HL-60 (cell line): Measurements from ENCODE around the gene DPEP3.

Experiments used
- DNase-seq, 2 experiments: peaks; one replicate each; pipeline ENCODE4 v3.0.0-alpha.2; 2010 to 2020; ENCODE audit warnings: low read depth in 1 of 2, low spot score in 1 of 2
- H3K27ac ChIP-seq: fragments of 250-450 bp; sonication (Bioruptor Pico); replicated peaks from 2 replicates; pipeline ENCODE4 v1.5.1; 2020; ENCODE audit warnings: mild to moderate bottlenecking, moderate library complexity
- H3K27me3 ChIP-seq: fragments of 250-450 bp; sonication (Bioruptor Pico); 2 replicates; pipeline ENCODE4 v1.5.1; 2021; ENCODE audit warnings: mild to moderate bottlenecking, moderate library complexity; ENCODE audit not compliant: insufficient read depth, poor library complexity, severe bottlenecking
- H3K4me3 ChIP-seq: replicated peaks from 2 replicates; pipeline ENCODE4 v1.5.1; 2011; ENCODE audit warnings: mild to moderate bottlenecking, control low read depth, low read length; ENCODE audit not compliant: insufficient read depth
- CTCF ChIP-seq: IDR thresholded peaks from one replicate; pipeline ENCODE4 v1.5.1; 2011; ENCODE audit warnings: low read length, control low read depth, inconsistent platforms; ENCODE audit not compliant: insufficient read depth
- GABPA ChIP-seq: IDR thresholded peaks from 2 replicates; pipeline ENCODE4 v1.6.1; 2012; ENCODE audit warnings: low read depth
- POLR2AphosphoS5 ChIP-seq: IDR thresholded peaks from 2 replicates; pipeline ENCODE4 v1.6.1; 2012; ENCODE audit warnings: low read depth
- SPI1 ChIP-seq: IDR thresholded peaks from 2 replicates; pipeline ENCODE4 v1.6.1; 2012; ENCODE audit warnings: low read depth, mild to moderate bottlenecking, borderline replicate concordance
- TF ChIP-seq, protein P1 (sequence below): IDR thresholded peaks from 2 replicates; pipeline ENCODE4 v1.6.1; 2012; ENCODE audit warnings: low read depth; ENCODE audit not compliant: insufficient replicate concordance

Gene DPEP3

DNA sequence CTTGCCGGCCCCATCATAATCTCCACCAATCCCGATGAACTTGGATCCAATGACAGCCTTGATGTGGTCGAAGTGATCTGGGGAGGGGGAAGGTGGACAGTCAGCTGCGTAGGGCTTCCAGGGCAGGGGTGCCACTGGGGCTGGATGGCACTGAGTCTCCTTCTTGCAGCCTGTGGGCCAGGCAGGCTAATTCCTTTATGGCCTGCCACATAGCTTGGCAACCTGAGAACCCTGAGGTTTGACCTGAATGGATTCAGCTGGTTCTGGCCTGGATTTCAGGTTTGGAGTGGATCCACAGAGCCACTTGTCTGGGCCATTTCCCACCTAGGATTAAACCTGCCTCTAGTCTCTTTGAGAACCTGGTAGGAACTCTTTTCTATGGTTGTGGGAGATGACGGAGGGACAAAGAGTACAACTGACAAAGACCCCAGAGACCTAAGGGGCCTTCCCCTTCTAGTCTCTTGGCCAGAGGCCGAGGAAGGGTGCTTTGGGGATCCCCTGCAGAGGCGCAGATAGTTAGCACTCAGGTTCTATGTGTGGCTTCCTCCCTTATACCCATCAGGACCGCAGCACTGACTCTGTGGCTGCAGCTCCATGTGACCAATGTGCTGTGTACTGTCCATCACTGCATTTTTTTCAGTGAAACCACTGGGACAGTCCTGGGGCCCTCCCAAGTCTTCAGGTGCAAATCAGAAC is 9.2 kb upstream of the DPEP3 start:
- no peak for DNase-seq
- Histone ChIP-seq H3K27ac (no peak overlapping the region), H3K4me3 (no peak overlapping the region), H3K27me3 (no peaks in the 10 kb centered on the region)
- TF ChIP-seq CTCF: no peak

GRCh38 chr16:67988675-67989074 is 8.4 kb upstream of the DPEP3 start:
- TF ChIP-seq POLR2AphosphoS5: no peak
- Histone ChIP-seq H3K27me3 (no peaks in the 10 kb centered on the region), H3K27ac (no peak overlapping the region), H3K4me3 (no peak overlapping the region)
- DNase-seq: no peak

DNA sequence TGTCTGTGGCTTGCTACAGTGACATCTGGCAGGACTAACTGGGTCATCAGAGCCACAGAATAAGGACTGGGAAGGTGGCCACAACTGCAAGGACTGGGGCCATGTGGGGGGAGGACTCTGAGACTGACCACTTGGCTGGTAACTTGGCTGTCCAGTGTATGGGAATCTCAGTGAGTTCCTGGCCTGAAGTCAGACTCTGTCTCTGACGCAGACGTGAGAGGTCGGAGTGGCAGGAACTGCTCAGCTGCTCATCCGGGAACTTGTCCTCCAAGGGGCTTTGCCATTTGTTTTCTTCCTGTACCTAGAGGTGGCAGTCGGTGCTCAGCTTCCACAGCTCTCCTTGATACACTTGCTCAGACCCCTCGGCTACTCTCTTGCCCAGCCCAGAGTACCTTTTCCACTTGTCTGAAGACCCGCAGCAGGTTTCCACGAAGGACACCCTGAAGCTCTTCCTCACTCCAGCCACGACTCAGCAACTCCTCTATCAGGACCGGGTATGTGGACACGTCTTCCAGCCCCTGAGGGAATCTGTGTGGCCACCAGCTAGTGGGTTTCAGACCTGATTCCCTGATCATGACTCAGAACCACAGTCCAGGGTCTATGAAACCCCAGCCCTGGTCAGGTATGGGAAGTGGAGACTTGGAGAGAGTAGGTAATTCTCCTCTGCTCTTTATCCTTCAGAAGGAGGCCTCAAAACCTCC is 7.3 kb upstream of the DPEP3 start:
- DNase-seq: no peak
- Histone ChIP-seq H3K27me3 (no peaks in the 10 kb centered on the region), H3K27ac (no peak overlapping the region), H3K4me3 (no peak overlapping the region)
- no peak for TF ChIP-seq SPI1
- TF ChIP-seq, protein P1, sequence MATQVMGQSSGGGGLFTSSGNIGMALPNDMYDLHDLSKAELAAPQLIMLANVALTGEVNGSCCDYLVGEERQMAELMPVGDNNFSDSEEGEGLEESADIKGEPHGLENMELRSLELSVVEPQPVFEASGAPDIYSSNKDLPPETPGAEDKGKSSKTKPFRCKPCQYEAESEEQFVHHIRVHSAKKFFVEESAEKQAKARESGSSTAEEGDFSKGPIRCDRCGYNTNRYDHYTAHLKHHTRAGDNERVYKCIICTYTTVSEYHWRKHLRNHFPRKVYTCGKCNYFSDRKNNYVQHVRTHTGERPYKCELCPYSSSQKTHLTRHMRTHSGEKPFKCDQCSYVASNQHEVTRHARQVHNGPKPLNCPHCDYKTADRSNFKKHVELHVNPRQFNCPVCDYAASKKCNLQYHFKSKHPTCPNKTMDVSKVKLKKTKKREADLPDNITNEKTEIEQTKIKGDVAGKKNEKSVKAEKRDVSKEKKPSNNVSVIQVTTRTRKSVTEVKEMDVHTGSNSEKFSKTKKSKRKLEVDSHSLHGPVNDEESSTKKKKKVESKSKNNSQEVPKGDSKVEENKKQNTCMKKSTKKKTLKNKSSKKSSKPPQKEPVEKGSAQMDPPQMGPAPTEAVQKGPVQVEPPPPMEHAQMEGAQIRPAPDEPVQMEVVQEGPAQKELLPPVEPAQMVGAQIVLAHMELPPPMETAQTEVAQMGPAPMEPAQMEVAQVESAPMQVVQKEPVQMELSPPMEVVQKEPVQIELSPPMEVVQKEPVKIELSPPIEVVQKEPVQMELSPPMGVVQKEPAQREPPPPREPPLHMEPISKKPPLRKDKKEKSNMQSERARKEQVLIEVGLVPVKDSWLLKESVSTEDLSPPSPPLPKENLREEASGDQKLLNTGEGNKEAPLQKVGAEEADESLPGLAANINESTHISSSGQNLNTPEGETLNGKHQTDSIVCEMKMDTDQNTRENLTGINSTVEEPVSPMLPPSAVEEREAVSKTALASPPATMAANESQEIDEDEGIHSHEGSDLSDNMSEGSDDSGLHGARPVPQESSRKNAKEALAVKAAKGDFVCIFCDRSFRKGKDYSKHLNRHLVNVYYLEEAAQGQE: no peak
- TF ChIP-seq GABPA: no peak
- TF ChIP-seq POLR2AphosphoS5: no peak
- TF ChIP-seq CTCF: no peak

DNA sequence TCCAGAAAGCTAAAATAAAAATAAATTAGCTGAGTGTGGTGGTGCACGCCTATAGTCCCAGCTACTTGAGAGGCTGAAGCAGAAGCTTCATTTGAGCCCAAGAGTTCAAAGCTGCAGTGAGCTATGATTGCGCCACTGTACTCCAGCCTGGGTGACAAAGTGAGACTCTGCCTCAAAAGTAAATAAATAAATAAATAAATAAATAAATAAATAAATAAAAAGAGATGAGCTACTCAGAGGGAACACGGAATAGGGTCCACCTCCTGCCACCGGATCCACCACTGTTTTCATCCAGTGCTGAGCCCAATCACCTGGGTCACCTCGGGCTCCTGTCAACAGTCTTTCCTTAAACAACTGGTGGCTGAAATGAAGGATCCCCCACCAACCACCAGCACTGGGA is 6.7 kb upstream of the DPEP3 start:
- H3K4me3 ChIP-seq: no peak overlapping the region
- H3K27me3 ChIP-seq: no peaks in the 10 kb centered on the region
- no peak overlapping the region for H3K27ac ChIP-seq
- no peak for DNase-seq
- TF ChIP-seq POLR2AphosphoS5 (no peak), GABPA (no peak), CTCF (no peak), SPI1 (no peak)
- TF ChIP-seq, protein P1: no peak
